PC-9 (cell line): ENCODE measurements around the gene CACNG8.

Experiments
- CTCF ChIP-seq: fragments of 200-600 bp; sonication (generic); conservative IDR thresholded peaks from 2 replicates; pipeline ENCODE4 v1.6.1; 2017; ENCODE audit warnings: mixed run types, antibody characterized with exemption, mild to moderate bottlenecking, moderate library complexity
- EZH2 ChIP-seq: fragments of 200-600 bp; sonication (generic); IDR thresholded peaks from 2 replicates; pipeline ENCODE4 v1.8.0; 2017; ENCODE audit warnings: antibody characterized with exemption, low read depth

DNA sequence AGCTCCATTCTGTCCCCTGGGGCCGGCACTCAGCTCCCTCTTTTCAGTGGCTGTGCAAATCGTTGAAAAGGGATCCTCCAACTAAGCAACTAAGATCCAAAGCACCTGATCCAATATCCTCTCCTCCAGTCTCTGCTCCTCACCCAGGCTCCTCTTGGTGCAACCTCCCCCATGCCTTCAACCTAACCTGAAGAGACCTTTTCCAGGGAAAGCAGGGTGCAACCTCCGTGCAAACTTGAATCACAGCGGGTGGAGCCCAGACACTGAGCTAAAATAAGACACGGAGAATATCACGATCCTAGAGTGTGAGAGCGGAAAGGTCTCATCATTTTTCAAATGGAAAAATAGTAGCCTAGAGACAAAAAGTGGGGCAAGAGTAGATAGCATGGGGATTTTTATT, 45.4 kb upstream of the CACNG8 start:
- TF ChIP-seq CTCF (no peak), EZH2 (no peak)
